Measurements from ENCODE around the gene AKIP1.

DNA sequence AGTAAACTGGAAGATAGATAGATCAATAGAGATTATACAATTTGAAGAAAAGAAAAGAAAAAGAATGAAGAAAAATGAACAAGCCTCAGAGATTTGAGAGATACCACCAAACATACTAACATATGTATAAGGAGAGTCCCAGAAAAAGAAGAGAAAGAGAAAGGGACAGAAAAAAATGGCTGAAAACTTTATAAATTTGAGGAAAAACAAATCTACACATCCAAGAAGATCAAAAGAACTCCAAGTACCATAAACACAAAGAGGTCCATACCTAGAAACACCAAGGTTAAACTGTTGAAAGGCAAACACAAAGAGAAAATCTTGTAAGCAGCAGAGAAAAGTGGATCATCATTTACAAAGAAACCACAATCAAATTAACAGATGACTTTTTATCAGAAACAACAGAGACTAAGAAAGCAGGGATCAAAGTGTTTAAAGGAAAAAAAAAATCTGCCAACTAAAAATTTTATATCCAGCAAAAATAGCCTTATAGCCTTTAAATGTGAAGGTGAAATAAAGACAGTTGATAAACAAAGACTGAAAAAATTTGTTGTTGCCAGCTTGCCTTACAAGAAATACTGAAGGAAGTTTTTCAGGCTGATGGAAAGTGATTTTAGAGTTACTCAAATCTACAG is 11.8 kb upstream of the AKIP1 start:
- no peak for TF ChIP-seq POLR2A (IDR thresholded peaks at IDR 0.05)
- TF ChIP-seq, protein P1, sequence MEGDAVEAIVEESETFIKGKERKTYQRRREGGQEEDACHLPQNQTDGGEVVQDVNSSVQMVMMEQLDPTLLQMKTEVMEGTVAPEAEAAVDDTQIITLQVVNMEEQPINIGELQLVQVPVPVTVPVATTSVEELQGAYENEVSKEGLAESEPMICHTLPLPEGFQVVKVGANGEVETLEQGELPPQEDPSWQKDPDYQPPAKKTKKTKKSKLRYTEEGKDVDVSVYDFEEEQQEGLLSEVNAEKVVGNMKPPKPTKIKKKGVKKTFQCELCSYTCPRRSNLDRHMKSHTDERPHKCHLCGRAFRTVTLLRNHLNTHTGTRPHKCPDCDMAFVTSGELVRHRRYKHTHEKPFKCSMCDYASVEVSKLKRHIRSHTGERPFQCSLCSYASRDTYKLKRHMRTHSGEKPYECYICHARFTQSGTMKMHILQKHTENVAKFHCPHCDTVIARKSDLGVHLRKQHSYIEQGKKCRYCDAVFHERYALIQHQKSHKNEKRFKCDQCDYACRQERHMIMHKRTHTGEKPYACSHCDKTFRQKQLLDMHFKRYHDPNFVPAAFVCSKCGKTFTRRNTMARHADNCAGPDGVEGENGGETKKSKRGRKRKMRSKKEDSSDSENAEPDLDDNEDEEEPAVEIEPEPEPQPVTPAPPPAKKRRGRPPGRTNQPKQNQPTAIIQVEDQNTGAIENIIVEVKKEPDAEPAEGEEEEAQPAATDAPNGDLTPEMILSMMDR (IDR thresholded peaks at IDR 0.05), result no peak
